GF-D8 (cell line): ENCODE measurements around the gene MAPK11.

Experiments used
- DNase-seq: peaks from one replicate; lab custom pipeline; 2025; lab: John Stamatoyannopoulos, UW

The MAPK11 gene

DNA sequence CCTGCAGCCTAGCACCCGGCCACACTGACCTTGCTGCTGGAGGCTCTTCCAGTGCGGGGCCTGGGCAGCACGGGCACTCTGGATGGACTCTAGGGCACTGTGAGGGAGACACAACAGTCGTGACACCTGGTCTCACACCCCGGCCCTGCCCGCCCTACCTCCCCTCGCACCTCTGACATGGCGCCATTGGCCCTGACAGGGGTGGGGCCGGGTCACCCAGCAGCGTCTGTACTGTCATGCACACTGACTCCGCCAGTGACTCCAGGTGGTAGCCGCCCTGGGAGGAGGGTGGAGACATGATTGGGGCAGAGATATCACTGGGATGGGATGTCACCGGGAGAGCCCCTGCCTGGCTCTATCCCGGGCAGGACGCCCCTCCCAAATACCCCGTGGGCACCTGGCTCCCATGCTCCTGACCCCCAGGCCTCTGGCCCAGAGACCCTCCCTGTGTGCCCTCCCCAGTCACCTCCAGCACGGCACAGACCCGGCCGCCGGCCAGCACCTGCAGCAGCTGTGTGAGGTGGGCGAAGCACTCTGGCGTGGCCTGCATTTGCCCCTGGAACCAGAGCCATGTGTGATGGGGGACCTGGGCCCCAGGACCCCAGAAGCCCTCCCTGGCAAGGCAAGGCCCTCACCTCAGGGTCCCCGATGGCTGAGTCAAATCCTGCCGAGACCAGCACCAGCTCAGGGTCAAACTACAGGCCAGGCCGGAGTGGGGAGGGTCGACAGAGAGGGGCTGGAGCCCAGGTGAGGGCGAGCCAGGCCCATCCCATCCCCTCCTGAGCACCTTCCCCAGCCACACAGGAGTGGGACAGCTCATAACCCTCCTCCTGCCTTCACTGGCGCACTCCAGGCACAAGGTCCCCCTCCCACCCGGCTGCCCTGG, 21.7 kb downstream of the MAPK11 start:
- no peak for DNase-seq

DNA sequence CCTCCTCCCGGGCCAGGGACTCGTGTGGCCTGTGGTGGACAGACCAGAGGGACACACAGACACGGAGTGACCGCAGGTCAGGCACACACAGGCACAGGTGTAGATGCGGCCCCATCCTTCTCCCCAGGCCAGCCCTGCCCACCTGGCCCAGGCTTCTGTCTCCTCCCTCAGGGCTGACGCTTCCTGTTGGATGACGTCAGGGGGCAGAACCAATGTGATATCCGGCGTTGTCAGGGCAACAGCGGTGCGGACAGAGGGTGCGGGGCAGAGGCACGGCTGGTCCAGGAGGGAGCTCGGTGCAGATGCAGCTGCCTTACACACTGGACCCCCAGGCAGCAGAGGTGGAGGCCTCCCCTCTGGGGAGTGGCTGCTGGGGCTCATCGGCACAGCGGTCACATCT, 22.4 kb downstream of the MAPK11 start:
- DNase-seq, result no peak

DNA sequence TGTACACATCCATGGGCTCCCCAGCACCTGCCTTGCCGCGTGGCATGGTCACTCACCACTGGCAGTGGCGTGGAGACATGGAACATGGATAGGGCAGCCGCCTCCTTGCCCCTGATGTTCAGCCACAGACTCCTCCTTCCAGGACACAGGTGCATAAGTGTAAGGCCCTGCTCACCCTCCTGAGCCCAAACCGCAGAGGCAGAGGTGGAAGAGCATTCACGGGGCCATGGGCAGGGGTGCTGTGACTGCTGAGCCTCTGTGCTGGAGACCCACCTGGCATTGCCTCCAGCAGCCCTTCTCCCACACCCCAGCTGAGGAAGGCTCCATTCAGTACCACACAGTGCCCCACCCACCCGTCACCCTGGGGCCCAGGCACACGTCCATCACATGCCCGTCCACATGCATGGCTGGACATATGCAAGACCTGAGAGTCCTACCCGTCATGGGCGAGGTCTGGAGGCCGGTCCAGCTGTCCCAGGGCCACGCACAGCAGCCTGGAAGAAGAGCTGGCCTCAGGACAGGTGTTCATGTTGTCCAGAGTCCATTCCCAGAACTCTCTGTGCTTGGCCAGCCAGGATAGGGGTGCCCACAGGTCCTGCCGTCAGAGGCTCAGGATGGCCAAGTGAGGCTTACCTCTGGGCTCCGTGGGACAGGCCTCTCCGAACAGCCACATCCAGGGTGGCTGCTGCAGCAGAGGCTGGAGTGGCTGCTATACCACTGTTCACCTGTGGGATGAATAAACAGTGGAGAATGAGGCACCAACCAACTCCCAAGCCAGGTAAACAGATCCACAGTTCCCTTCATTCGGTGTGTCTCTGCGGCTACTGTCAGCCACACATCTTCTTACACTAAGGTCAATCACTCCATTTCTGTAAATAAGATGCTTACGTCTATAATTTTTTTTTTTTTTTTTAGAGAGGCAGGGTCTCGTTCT, 23.7 kb downstream of the MAPK11 start:
- no peak for DNase-seq

DNA sequence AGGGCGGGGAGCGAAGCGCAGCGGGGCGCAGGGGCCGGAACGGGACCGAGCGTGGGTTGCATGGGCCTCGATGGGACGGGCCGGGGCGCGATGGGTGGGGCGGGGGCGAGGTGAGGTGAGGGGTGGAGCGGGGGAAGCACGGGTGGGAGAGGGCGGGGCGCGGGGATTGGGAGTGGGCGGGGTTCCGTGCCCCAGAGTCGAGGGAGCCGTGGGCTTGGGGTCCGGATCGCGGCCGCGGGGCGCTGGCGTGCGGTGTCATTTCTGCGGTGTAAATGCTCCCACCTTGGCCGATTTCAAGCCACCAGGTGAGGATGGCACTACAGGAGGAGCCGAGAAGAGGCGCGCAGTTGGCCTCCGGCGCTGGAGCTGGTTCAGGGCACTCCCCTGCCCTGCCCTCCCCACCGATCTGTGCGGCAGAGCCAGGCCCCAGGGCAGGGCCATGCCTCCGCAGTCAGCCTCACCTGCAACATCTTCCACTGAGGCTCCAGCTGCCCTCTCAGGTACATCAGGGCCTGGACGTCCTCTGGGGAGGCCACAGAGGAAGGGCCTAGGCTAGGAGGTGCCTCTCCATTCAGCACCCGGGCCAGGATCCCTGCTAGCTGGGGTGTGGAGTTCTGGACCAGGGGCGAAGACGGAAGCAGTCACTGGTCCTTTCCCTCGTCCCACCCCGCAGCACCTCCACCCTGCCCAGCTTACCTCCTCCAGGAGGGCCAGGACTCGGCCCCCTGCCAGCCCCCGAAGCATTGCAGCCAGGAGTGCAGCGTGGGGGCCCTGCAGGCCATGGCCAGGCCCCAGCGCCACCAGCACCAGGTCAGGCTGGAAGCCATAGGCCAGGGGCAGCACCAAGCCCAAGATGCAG, 24.7 kb downstream of the MAPK11 start:
- no peak for DNase-seq

DNA sequence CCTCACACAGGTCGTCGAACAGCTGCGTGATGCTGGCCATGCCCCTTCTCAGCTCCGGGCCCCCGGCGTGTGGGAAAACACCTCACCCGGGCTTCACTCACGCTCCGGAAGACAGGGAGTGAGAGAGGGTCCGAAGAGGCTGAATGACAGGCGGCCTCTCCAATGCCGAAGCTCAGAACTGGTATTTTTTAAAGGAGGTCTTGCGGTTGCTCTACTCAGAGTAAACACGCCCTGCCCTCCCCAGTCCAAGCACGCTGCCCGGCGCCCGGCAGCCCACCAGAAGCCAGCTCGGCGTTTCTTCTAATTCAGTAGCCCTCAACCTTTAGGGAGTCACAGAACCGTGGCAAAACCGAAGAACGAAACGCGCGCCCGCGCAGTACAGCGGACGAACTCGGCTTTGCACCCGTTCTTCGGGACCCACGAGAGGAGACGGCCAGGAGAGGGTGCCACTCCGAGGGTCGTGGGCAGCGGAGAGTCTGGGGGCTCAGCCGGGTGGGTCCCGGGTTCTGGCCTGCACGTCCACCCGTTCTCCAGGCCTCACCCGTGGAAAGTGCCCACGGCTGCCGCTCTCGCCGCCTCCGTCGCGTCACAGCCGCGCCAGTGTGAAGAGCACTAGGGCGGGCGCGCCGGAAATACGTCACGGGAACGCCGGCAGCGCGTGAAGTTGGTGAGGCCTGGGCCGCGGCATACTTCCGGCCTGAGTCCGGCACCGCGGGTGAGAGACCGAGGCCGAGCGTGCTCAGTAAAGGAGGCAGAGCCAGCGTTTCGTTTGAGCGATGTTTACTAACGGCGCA, 25.6 kb downstream of the MAPK11 start, which contains the start of gene TUBGCP6:
Gene TUBGCP6, minus strand, starts transcription at position 604 of the 794 bp plus-strand sequence. Its CDS starts 564 bp downstream, at position 40.
- peak; percentile 67 for DNase-seq

DNA sequence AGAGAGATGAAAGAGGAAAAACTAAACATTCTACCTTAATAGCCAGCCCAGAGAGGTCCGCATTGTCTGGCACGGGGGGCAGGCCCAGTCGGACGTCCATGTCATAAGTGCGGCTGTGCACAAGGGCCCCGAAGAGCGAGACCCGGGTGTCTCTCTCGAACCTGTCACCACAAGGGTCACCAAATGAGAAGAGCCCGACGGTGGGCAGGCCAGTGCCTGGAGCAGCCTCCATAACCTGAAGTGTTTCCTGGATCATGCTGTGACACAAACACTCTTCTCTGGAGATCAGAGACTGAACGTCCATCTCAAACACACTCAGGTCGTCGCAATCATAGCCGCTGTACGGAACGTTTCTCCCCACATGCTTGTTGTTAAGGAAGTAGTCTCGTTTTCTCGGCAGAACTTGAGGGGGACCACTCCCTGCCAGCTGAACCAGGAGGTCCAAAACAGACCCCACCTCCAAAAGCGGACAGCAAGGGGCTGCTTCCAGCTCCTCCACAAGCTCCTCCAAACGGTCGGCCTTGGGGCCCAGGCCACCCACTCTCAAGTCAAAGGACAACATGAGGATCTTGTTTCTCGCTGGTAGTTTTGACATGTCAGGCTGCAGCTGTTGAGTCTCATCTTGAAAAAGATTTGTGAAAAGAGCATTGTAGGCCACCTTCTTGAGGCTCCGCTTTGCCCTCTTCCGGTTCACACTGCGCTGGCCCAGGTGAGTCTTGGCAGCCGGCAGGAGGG, 26.3 kb downstream of the MAPK11 start:
- DNase-seq, result no peak

DNA sequence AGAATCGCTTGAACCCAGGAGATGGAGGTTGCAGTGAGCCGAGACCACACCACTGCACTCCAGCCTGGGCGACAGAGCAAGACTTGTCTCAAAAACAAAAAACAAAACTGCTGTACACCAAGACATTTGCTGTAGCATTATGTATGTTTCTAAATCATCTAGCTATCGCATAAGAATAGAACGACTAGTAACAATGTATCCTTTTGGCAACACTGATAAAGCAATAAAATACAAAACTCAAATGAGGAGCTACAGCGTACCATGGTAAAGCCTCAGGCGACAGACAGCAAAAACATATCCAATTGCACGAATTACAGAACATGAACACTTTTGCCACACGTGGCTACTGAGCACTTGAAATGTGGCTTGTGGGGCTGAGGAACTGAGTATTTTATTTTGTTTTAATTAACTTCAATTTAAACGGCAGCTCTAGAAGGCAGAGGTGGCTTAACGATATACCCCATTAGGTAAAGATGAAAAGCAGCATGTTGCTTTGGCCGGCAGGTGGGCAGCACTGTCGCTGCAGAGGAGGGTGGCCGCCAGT, 27.7 kb downstream of the MAPK11 start:
- no peak for DNase-seq

DNA sequence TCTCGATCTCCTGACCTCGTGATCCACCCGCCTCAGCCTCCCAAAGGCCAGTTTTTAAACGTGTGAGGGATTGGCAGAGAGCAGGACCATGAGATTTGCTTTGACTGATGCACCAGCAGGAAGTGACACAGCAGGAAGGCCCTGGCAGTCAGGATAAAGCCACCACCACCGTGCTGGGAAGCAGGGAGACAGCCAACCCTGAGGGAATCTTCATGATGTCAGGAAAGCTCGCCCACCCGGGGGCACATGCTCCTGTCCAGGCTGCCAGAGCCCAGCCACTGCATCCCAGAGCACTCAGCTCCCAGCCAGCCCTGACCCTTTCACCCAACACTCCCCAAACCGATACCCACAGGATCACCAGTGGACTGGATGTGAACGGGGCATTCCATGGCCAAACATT, 31.4 kb downstream of the MAPK11 start:
- DNase-seq, result no peak

DNA sequence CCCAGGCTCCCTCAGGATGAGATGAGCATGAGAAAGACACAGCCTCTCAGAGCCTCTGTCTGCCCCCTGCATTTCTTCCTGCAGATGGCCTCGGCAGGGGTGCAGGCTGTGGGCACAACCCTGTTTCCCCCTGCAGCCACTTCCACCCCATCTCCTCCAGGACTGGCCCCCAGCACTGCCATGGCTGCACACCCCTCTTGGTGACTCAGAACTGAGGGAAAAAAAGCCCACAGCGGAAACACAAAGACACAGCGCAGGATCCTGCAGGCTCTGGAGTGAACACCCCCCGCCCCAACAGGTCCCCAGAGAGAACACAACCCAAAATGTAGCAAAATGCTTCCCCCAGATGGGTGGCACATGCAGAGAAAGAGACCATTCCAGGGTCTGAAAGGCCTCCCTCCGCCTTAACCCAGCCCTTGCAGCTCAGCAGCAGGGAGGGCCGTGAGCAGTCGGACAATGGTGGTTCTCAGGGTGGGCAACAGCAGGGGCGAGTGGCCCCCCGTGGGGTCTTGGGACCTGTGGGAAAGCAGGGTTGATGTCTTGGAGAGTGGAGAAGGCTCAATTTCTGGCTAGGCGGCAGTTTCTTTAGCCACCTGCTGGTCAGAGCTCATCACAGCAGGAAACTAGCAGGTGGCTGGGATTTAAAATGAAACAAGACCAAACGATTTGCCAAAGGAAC, 33.3 kb downstream of the MAPK11 start:
- no peak for DNase-seq

DNA sequence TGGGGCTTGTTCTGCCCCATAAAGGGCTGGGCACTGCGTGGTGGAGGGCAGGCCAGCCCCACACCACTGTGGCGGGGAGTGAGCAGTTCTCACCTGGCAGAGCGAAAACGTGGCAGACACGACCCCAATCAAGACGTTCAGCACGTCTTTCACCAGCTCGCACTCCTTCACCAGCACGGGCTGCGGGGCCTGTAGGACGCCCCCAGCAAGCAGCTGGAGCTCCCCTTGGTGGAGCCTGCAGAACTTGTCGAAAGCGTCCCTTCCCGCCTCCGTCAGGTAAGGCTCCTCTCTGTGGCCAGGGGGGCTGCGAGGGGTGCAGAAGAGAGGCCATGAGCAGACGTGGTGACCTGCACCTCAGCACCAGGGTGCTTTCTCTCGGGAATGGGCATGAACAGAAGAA, 37.0 kb downstream of the MAPK11 start:
- no peak for DNase-seq

DNA sequence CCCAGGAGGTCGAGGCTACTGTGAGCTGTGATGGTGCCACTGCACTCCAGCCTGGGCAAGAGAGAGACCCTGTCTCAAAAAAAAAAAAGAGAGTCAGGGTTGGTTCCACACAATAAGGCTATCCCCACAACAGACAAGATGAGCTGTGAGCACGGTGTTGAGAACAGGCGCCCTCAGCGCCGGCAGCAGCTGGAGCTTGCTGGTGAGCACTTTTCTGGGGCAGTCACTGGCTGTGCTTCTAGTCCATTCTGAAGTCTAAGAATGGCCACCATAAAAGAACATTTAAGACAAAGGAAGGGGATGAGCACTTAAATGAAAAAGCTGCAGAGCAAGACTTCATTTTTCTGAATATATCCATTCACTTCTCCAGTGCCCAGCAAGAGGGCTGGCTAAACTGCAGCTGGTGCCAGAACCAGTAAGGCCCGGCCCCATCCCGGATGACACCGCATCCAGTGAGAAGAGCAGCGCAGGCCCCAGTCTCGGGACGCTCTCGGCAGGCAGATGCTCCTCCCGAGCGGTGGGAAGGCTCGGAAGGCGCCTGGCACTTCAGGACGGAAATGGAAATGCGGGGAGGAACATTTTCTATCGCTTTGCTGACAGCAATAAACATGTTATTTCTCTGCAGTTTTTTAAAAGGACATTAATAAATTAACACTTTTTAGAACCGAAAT, 37.6 kb downstream of the MAPK11 start:
- no peak for DNase-seq

DNA sequence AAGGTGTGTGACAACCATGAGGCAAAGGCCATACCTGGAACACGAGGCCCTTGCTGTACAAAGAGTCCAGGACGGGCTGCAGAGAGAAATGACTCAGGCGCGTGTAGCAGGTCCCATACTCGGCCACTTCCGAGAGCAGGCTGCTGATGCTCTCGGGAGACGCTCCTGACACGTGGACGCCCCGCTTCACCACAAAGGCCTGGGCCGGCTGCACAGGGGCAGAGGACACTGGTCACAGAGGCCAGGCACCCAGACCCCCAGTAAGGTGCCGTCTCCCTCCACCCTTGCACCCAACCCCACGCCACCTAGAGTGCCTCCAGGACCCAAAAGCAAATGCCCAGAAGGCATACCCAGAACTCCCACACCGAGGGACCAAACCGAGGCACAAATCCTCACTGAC, 40.8 kb downstream of the MAPK11 start:
- no peak for DNase-seq

DNA sequence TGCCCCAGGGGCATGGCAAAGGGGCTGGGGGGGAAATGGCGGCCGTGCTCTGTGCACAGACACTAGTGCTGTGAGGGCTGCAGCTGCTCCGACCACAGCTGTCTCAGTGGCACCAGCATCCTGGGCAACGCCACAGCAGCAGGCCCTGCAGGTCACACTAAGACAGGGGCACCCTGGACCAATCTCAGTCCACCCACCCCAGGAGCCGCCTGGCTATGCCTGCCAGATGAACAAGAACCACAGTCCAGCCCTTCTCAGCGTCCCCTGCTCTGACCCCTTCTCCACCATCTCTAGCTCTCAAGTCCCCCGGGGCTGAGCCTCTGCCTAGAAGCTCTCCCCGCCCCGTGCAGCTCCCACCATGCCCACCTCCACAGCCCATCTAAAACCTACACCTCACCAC, 41.8 kb downstream of the MAPK11 start:
- DNase-seq, result no peak

DNA sequence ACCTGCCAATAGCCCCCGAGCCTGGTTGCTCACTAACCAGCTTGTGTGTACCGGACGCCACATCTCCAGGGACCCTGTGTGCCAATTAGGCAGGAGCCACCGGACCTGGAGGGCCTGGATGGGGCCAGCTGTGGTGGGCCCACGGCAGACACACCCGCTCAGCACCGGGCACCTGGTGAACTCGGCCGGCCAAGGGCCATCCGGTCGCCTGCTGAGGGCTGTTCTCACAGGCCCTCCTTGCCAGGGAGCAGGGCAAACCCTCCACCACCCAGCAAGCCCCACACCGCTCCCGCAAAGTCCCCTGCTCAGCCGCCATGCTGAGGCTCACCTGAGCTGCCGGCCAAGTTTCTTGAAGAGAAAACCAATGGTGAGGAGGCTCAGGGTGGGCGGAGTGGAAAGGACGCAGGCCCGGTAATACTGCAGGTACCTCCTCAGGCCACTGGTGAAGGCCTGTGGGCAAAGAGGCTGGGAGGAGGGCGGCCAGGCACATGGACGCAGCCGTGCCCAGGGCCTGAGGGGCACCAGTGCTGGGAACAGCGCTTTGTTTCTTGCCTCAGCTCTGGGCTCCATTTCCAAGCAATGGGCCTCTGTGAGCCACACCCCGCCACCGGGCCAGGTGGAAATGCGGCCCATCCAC, 42.5 kb downstream of the MAPK11 start:
- no peak for DNase-seq

DNA sequence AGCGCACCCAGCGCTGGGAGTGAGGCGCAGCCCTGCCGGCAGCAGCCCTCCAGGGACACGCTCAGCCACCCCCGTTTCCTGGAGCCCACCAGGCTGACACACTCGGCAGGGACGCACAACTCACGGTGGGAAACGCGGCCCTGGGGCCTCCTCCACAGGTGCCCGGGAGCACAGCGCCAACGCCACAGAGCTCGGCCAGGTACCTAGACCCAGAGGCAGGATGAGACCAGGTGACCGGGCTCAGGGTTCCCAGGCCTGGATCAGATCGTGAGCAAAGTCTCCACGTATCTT, 43.4 kb downstream of the MAPK11 start:
- no peak for DNase-seq

DNA sequence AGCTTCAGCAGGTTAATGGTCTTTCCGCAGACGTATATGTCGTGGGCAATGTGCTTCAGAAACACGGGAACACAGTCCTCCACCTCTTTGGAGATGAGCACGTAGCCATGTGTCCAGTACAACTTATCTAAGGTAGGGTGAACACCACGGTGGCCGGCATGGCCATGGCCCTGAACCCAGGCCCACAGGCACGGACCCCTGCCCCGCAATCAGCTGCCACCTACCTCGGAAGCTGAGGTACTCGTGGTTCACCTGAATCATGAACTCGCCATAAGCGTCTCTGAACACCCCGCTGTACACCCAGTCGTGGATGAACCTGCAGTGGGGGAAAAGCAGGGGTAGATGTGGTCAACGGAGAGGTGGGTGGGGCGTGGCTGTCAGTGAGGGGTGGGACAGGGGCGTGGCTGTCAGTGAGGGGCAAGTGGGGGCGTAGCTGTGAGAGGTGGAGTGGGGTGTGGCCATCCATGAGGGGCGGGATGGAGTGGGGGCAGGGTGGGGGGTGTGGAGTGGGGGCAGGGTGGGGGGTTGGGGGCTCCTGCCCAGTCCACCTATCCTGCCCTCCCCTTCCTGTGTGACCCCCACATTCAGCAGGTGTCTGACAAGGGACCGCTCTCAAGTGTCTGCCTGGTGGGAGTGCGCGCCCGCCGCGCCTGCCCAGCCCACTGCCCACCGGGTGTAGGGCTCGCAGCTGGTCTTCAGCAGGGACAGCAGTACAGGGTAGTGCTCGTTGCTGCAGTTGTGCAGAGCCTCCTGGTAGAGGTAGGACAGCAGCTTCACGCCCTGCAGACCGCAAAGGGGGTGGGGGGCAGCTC, 43.9 kb downstream of the MAPK11 start:
- no peak for DNase-seq

DNA sequence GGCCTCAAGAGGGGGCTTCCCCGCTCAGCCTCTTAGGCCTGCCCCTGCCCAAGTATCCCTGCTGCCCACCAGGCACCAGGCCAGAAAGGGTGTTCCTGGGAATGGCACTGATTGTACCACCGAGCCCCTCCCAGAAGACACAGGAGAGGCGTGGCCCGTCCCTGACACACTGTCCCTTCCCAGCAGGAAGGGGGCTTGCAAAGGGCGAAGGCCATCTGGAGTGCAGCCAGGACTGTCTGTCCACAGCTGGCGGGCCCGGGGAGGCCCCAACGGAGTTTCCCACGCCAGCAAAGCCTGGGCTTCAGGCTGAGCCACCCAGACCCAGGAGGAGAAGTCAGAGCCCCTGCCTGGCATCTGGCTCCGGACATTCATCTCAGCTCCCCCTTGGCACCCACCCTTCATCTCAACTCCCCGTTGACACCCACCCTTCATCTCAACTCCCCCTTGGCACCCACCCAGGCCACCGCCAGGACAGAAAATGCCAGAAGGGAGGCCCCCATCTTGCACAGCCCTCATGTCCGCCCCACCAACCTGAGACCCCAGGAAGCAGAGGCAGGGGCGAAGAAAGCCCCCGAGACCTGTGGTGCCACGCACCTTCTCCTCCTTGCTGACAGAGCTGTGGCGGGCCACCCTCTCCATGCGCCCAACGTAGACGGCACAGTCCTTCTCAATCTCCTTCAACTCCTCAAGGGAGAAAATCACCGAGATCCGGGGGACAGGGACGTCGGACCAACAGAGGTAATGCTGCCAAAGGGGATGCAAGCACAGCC, 44.8 kb downstream of the MAPK11 start:
- DNase-seq, result no peak
